ENCODE results near the gene STK4.

DNA sequence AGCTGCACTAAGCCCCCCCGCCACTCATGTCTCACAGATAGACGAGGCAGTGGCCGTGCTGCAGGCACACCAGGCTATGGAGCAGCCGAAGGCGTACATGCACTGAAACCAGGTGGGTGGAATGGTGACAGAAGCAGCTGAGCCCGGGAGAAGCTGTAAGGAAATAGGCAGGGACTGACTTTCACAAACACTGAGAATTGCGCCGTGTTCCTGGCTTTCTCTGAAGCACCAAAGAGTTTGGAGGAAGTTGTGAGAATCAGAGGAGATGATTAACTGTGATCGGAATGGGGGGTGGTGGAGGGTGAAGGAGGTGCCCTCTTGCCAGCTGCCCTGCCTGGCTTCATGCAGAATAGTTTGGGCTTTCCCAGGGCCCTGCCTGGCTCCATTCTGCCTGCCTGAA is 27.7 kb upstream of the STK4 start:
- no peak for TF ChIP-seq POLR2A (IDR thresholded peaks at IDR 0.05)
- TF ChIP-seq, protein P1, sequence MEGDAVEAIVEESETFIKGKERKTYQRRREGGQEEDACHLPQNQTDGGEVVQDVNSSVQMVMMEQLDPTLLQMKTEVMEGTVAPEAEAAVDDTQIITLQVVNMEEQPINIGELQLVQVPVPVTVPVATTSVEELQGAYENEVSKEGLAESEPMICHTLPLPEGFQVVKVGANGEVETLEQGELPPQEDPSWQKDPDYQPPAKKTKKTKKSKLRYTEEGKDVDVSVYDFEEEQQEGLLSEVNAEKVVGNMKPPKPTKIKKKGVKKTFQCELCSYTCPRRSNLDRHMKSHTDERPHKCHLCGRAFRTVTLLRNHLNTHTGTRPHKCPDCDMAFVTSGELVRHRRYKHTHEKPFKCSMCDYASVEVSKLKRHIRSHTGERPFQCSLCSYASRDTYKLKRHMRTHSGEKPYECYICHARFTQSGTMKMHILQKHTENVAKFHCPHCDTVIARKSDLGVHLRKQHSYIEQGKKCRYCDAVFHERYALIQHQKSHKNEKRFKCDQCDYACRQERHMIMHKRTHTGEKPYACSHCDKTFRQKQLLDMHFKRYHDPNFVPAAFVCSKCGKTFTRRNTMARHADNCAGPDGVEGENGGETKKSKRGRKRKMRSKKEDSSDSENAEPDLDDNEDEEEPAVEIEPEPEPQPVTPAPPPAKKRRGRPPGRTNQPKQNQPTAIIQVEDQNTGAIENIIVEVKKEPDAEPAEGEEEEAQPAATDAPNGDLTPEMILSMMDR (IDR thresholded peaks at IDR 0.05) = no peak

Measured in adrenal gland (tissue), 5 donors.